Measurements from ENCODE around the gene ZNF750.

Gene ZNF750

DNA sequence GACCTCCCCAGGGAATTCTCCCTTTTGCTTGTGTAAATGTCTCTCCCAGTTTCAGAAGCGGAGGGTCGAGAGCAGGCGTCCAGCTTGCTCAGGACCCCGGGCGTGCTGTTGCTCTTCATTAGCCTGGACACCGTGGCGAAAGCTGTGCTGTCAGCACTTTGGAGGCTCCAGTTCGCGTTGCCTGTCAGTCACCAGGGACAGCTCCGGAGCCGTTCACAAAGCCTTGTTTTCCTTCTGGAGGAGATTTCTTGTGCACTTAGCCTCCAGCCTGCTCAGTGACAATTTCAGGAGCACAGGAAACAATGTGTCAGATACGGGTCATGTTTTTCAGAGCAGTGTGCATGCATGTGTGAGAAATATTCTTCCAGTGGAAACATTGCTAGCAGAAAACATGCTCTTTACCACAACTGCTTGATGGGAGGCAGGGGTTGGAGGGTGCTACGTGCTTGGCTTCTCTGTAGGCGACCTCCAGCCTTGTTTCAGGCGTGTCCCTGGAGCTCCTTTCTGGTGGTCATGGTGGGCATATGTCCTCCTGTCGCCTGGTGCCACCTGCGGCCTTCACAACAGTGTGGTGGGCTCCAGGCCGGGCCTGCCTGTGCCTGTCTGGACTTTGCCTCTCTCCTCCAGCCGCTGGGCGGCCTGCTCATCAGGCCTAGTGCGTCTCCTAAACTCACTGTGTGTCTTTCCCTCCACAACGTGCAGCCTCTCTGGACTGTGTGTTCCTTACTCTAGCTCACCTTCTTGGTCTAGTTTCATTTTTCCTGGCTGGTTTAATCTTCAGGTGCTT lies 29.0 kb downstream of the ZNF750 start:
- no peak for DNase-seq

DNA sequence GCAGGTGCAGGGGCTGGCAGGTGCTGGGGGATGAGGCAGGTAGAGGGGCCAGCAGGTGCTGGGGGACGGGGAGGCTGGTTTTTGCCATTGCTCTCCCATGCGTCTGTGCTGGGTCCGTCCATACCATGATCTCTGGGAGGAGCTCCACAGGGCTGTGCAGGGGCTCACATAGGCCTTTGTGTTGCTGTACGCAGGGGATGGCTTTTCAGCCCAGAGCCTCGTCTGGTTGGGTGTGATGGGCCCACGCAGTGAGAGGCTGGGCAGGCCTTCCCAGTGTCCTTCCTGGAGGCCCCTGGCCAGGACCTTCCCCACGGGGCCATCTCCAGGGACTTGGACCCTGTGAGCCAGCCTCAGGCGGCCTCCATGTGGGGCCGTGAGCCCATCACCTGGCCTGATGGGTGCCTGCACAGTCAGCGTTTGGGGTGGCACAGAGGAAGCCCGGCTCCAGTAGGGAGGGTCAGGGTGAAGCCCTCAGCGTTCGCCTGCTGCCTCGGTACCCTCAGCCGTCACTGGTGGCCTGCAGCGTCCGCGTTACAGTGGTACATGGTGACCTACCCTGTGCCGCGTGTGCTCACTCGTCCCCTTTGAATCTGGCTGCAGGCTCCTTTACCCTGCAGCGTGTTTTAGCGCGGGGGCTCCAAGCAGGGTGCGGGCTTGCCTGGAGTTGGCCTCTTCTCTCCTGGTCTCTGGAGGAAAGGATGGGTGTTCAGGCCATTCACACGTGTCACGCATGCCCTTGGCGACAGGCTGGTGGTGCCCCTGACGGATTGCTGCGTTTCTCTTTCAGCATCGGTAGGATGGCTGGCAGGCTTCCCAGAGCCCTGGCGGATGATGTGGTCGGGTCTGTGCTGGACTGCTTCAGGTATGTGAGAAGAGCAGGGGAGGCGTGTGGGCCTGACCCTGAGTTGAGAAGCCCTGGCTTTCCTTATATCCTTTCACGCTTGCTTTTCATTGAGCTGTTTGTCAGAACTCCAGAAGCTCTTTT lies 30.6 kb downstream of the ZNF750 start:
- DNase-seq: no peak

DNA sequence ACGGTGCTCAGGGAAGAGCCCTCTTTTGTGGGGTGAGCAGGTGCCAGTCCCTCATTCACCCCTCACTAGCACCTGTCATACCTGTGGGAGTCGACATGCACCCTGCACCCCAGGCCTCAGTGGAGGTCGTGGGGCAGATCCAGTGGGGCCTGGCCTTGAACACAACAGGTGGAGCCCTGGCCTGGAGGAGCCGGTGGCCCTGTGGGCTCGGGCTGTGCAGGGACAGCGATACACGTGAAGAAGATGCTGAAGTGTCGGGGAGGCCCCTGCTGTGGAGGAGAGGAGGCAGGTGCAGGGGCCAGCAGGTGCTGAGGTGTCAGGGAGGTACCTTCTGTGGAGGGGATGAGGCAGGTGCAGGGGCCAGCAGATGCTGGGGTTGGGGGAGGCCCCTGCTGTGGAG lies 31.8 kb downstream of the ZNF750 start:
- no peak for DNase-seq

DNA sequence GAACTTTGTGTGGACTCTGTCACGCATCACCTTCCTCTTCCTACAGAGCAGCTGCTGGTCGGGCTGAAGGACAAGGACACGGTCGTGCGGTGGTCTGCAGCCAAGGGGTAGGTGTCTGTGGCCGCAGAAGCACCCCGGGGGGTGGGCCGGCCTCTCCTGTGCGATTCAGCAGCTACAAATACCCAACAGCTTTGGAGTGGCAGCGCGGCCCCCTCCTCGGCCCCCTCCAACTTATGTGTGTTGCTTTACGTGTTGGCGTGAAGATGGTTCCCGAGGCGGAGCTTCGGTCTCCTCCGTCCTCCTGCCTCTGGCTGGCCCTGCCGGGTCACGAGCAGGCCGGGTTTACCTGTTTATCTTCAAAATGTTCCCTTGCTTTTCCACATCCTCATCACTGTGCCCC lies 32.3 kb downstream of the ZNF750 start:
- DNase-seq: no peak

DNA sequence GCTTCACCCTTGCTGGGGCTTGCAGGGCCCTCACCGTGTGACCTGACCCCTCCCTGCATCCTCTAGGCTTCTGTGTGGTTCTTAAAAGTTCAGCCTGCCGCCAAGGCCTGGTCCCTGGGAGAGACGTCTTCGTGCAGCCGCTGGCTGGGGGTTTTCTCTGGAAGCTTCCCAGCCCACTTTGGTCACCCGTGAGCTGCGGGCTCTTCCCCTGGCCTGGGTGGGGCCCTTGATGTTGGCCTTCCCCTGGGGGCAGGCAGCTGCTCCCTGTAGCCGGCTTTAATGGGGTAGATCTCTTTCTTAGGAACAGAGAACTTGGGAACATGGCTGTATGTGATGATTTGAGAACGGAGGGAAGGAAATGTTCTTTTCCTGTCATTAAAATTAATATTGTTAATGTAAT lies 32.7 kb downstream of the ZNF750 start:
- no peak for DNase-seq

DNA sequence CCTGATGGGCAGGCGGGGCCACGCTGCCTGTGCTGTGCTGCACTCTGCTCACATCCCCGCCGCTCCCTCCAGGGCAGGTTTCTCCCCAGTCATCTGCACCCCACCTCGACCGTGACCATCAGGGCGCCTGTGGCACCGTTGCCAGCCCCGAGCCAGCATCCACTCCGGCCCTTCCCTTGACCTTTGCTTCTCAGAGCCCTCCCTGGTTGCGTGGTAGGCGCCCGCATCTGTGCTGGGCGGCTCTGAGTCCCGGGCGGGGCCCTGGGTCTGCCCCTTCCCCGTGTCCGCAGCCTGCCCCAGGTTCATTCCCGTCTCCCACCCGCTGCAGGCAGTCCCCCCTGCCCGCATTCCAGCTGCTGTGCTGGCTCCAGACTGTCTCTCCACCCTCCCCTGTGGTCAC lies 33.2 kb downstream of the ZNF750 start:
- no peak for DNase-seq

DNA sequence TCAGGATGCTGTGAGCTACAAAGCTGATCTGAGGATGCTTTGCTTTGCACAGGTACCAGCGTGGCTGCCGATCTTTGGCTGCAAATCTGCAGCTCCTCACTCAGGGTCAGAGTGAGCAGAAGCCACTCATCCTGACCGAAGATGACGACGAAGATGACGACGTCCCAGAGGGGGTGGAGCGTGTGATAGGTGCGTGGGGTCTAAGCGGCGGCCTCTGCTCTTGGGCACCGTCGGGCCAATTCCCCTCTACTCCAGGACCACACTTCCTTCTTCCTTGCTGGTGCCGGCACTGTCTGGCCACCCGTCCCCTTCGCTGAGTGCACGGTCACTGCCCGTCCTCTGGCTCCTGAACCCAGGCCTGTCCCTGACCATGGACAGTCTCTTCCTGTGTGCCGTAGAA lies 34.0 kb downstream of the ZNF750 start:
- DNase-seq: no peak

DNA sequence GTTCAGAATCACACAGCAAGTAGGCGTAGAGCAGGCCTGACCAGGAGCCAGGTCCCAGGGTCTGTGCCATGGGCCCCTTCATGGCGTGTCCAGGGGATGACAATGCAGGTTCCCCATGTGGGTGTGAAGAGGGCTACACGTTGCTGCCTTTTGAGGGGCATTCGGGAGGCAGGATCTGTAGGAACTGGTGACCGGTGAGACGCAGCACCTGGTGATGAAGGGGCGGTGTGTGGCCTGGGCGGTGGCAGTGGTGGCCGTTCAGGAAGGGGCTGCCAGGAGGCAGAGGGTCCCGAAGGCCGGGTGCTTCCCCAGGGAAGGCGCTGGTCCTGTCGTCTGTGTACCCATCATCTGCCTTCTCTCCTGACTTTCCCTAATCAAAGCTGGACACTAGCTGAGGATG lies 34.6 kb downstream of the ZNF750 start:
- no peak for DNase-seq

DNA sequence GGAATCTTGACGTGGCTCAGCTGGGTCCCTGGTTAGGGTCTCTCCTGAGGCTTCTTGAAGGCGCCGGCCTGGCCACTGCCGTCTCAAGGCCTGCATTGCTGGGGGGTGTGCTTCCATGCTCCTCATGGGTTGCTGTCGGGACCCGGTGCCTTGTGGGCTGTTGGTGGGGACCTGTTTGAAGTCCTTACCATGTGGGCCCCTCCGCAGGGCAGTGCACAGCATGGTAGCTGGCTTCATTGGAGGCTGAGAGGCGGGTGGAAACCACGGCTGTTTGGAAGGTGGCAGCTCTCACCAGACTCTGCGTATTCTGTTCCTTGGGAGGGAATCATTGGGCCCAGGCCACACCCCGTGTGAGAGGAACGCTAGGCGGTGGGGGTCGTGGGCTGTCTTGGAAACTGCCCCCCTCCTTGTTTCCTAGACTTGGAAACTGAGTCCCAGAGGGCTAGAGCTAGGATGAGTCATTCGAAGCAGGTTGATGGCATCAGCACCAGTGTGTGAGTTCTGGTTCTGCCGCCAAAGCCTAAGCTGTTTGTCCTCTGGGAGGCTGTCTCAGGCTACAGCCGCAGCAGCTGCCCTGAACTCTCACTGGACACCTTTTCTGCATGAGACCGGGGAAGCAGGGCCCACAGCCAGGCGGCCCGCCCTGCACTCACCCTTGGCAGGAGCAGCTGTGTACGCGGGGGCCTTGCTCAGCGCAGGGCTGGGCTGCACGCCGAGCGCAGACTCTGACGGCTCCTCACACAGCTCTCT lies 35.2 kb downstream of the ZNF750 start:
- DNase-seq: no peak

DNA sequence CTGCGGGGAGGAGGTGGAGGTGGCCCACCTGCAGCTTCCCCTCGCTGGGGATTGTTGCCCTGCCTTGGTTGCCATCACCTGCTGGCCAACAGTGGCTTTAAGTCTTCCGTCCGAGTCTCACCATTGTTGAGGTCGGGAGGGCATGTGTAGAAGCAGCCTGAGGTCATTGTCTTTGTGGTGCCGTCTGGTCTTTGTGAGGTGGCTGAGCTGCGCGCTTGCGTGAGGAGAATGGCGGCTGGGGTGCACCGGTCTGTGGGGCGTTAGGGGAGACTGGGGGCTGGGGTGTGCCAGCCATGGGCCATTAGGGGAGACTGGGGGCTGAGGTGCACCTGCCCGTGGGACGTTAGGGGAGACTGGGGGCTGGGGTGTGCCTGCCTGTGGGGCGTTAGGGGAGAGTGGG lies 36.2 kb downstream of the ZNF750 start:
- DNase-seq: no peak

DNA sequence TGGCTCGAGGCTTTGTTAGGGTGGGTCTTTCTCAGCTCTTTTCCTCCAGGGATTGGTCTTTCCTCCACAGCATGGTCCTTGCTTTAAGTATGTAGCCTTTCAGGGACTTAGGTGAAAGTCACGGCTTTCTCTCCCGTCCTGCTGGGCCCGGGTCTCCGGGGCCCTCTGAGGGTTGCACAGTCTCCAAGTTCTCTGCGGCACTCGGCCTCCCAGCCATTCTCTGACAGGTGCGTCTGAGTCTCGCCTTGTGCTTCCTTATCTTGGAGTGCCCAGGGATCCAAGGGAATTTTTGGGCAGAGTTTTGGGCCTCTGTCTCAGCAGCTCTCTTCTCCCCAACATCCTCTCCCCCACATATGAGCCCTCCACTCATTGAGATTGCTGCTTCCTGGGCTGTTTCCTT lies 36.6 kb downstream of the ZNF750 start:
- no peak for DNase-seq

DNA sequence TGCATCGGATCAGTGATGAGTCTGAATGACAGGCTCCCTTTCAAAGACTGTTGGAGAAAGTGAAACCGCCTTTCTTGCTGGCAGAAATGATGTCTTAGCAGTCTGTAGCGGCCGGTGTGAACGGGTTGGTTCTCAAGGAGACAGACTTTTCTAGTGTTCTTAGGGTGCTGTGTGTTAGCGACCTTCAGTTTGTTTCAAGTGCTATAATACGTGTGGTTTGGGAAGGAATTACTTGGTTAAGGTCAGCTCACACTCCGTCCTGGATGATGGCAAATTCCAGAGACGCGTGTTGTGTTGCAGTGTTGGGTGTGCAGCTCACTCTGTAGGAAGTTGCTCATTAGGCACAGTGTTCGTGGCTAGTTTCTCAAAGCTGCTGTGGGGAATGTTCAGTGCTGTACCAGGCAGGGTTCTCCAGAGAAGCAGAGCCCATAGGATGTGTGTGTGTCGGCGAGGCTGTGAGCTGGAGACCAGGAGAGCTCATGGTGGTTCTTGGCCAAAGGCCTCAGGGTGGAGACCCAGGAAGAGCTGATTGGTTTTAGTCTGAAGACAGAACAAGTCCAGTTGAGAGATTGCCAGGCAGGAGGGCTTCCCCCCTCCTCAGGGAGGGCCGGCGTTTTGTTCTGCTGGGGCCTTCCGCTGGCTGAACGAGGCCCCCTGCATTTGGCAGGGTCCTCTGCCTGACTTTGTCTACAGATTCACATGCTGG lies 37.6 kb downstream of the ZNF750 start:
- DNase-seq: no peak

DNA sequence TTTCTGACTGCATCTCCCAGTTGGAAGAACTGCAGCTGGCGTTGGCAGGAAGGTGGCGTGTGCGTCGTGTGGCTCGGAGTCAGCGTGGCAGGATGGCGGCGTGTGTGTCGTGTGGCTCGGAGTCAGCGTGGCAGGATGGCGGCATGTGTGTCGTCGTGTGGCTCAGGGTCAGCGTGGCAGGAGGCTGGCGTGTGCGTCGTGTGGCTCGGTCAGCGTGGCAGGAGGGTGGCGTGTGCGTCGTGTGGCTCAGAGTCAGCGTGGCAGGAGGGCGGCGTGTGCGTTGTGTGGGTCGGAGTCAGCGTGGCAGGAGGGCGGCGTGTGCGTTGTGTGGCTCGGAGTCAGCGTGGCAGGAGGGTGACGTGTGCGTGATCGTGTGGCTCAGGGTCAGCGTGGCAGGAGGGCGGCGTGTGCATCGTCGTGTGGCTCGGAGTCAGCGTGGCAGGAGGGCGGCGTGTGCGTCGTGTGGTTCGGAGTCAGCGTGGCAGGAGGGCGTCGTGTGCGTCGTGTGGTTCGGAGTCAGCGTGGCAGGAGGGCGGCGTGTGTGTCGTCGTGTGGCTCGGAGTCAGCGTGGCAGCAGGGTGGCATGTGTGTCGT lies 38.3 kb downstream of the ZNF750 start:
- DNase-seq: no peak

DNA sequence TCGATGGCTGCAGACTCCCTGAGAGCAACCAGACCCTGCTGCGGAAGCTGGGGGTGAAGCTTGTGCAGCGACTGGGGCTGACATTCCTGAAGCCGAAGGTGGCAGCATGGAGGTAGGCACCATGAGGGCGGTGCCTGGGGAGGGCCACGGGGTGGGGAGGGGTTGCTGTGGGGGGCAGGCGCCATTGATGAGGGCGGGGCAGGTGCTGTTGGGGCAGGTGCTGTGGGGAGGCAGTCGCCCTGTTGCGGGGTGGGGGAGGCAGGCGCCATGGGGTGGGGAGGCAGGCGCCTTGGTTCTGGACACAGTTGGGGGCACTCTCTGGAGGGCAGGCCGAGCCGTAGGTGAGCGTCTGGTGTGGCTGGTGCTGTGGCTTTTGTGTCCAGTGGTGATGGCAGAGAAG lies 38.9 kb downstream of the ZNF750 start:
- no peak for DNase-seq

DNA sequence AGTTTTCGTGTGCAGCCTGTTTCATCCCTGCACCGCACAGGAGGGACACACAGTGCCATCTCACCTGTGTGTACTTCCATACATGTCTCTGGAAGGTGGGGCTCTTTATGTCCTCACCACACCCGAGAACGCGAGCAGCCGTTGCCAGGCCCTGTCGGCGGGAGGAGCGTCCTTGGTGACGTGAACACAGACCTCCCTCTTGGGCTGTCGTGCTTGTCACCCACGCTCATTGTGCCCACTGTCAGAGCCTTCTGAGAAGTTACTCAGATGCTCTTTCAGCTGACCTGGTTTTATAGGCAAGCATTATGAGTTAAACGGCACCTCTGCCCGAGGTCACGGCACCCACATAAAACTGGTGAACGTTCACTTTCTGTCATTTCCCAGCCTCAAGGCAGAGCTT lies 40.2 kb downstream of the ZNF750 start:
- DNase-seq: no peak

DNA sequence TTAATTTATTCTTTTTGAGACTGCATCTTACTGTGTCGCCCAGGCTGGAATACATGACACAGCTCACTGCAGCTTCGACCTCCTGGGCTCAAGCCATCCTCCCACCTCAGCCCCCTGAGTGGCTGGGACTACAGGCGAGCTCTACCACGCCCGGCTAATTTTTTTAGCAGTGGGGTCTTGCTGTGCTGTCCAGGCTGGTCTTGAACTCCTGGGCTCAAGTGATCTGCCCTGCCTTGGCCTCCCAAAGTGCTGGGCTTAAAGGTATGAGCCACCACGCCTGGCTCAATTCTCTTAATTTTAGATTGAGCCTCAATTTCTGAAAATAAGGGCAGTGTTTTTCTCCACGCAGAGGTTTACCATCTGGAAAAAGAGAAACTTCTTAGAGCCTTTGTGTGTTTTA lies 41.1 kb downstream of the ZNF750 start:
- DNase-seq: no peak

DNA sequence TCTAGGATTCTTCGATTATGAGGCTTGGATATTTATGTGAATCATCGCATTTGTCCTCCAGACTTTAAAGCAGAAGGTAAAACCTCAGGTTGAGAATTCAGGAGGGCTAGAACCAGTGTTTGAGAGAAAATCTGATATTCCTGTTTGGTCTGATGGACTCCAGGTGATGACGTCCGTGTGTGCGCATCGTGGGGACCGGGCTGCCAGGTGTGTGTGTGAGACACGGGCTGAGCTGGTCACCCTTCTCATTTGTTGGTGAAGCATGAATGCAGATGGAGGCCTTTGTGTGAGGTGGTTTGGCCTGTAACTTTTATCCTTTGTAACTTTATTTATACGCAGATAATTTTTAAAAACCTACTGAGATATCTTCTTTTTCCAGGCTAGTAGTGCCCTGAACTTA lies 42.8 kb downstream of the ZNF750 start:
- no peak for DNase-seq

DNA sequence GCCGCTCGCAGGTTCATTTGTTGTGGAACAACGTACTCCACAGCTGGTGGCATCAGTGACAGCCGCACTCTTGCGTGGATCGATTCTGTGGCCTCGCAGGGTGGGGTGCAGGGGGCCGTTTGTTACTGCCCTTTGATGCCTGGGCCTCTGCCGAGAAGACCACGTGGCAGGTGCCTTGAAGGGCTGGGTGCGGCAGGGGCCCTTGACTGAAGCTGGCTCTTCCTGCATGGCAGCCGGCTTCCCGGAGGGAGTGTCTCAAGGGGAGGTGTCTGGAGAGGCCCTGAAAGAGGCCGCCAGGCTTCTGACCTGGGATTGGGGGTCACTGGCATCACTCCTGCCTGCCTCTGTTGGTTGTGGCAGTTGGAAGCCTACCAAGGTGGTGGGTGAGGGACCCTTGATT lies 44.2 kb downstream of the ZNF750 start:
- DNase-seq: no peak

DNA sequence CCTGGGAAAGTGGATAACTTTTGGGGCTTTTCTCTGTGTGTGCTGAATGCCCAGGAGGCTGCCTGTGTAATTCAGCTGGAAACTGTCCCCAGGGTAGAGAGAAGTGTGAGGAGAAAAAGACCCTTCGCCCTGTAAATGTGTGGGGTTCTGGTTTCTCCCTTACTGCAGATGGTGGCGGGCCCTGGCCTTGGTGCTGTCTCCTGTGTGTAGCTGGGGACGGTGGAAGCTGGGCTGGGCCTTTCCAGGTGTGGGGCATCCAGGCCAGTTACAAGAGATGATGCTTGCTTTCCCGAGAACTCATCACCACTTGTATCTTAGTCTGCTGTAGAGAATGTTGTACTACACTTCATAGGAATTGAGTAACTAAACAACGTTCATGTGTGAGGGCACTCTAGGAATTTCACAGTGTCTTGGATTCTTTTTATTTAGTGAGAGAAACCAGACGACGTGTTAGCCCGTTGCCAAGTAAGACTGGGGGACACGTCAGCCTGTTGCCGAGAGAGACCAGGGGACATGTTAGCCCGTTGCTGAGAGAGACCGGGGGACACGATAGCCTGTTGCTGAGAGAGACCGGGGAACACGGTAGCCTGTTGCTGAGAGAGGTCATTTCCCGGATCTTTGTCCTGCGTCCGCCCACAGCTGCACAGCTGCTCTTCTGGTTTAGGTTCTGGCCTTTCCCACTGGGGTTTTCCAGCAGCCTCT lies 44.9 kb downstream of the ZNF750 start:
- DNase-seq: no peak

DNA sequence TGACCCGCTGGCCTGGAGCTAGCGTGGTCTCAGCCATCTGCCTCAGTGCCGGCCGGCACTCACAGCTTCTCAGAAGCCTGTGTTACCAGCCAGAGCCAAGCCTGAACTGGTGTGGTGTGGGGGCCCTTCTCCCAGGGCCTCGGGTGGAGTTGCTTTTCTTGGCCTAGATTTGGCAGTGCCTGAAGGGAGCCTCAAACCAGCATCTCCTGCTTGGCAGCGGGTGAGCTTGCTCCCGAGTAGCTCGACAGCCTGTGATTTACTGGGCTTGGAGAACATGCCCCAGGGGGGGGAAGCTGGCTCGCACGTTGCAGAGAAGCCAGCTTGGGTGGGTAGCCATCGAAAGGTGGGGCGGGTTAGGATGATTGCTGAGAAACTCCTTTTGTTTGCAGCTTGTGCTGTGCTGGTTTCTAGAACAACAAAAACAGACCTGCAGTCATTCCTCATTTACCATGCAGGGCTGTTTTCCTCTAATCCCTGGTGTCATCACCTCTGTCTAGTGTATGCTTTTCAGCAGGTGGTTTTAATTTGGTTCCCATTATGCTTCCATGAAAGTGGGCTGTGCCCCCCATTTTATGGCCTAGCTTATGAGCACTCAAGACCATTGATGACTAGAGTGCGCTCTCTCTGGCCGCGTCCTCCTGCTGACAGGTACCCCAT lies 45.7 kb downstream of the ZNF750 start:
- DNase-seq: no peak

DNA sequence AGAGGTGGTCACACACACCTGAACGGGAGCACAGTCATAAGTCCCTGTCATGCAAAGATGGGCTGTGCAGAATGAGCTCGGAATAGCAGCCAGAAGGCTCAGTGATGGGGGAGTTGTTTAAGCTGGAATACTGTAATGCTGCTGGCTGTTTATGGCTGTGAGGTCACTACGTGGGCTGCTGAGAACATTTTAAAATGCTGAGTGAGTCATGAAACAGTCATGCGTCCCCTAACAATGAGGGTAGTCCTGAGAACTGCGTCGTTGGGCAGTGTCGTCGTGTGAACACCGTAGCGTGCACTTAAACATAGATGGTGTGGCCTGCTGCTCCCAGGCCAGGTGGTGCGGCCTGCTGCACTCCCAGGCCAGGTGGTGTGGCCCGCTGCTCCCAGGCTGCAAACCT lies 48.3 kb downstream of the ZNF750 start:
- DNase-seq: no peak
